WERI-Rb-1 (cell line): ENCODE results near the gene BAAT.

Experiments used
- DNase-seq: peaks from one replicate; pipeline ENCODE4 v3.0.0-alpha.2; 2020
- H3K27ac ChIP-seq: fragments of 250-450 bp; sonication (Bioruptor Pico); 2 replicates; pipeline ENCODE4 v1.5.1; 2020; ENCODE audit warnings: mild to moderate bottlenecking, moderate library complexity
- H3K27me3 ChIP-seq: fragments of 250-450 bp; sonication (Bioruptor Pico); 2 replicates; pipeline ENCODE4 v1.5.1; 2021; ENCODE audit warnings: mild to moderate bottlenecking, low read depth, moderate library complexity; ENCODE audit not compliant: insufficient read depth, severe bottlenecking
- H3K36me3 ChIP-seq: fragments of 250-450 bp; sonication (Bioruptor Pico); 2 replicates; pipeline ENCODE4 v1.5.1; 2020; ENCODE audit warnings: mild to moderate bottlenecking, moderate library complexity
- H3K4me3 ChIP-seq: 2 replicates; pipeline ENCODE4 v1.5.1; 2011; ENCODE audit warnings: low read depth, mild to moderate bottlenecking, control low read depth, low read length
- H3K9me3 ChIP-seq: fragments of 250-450 bp; sonication (Bioruptor Pico); 2 replicates; pipeline ENCODE4 v1.5.1; 2021; ENCODE audit warnings: mild to moderate bottlenecking, moderate library complexity; ENCODE audit not compliant: severe bottlenecking
- CTCF ChIP-seq: IDR thresholded peaks from 2 replicates; pipeline ENCODE4 v1.5.1; 2011; ENCODE audit warnings: low read depth, mild to moderate bottlenecking, control low read depth, inconsistent platforms, low read length

BAAT gene

GRCh38 chr9:101427957-101428655 is 43.3 kb upstream of the BAAT start:
- no peak for DNase-seq
- Histone ChIP-seq H3K27me3 (no peaks in the 10 kb centered on the region), H3K4me3 (no peak overlapping the region), H3K9me3 (no peaks in the 10 kb centered on the region), H3K36me3 (no peaks in the 10 kb centered on the region), H3K27ac (no peak overlapping the region)
- TF ChIP-seq CTCF, result no peak

- Histone ChIP-seq H3K4me3 (no peak overlapping the region), H3K27me3 (no peaks in the 10 kb centered on the region), H3K36me3 (no peaks in the 10 kb centered on the region), H3K27ac (no peak overlapping the region), H3K9me3 (no peaks in the 10 kb centered on the region)
- TF ChIP-seq CTCF, result no peak
- no peak for DNase-seq
These were observed 42.6 kb upstream of the BAAT start for GRCh38 chr9:101427358-101427757.

GRCh38 chr9:101421653-101422065 is 36.9 kb upstream of the BAAT start:
- H3K4me3 ChIP-seq, result no peak overlapping the region
- no peaks in the 10 kb centered on the region for H3K27me3 ChIP-seq
- DNase-seq, result no peak
- TF ChIP-seq CTCF, result no peak
- no peaks in the 10 kb centered on the region for H3K9me3 ChIP-seq
- no peak overlapping the region for H3K27ac ChIP-seq
- H3K36me3 ChIP-seq, result no peaks in the 10 kb centered on the region

- no peak for TF ChIP-seq CTCF
- Histone ChIP-seq H3K4me3 (no peak overlapping the region), H3K27me3 (no peaks in the 10 kb centered on the region), H3K36me3 (no peaks in the 10 kb centered on the region), H3K27ac (no peak overlapping the region), H3K9me3 (peaks cover 5% of the 10 kb centered on the region)
- no peak for DNase-seq
These were observed 35.1 kb upstream of the BAAT start for GRCh38 chr9:101419863-101420262.

GRCh38 chr9:101418518-101419430 is 34.0 kb upstream of the BAAT start:
- DNase-seq, result peak; percentile 44
- no peak overlapping the region; the same call in 1 of the 2 replicates for H3K27ac ChIP-seq
- H3K9me3 ChIP-seq, result peaks cover 5% of the 10 kb centered on the region
- H3K27me3 ChIP-seq, result no peaks in the 10 kb centered on the region
- TF ChIP-seq CTCF, result no peak
- H3K4me3 ChIP-seq, result no peak overlapping the region
- H3K36me3 ChIP-seq, result no peaks in the 10 kb centered on the region
